Loucy (cell line): ENCODE data around the gene FMNL2.

Source experiments
- H2AFZ ChIP-seq: fragments of 200-600 bp; sonication (generic); 2 replicates; pipeline ENCODE4 v1.6.0; 2016; ENCODE audit warnings: antibody characterized with exemption, mild to moderate bottlenecking, low read length, moderate library complexity
- H3F3A ChIP-seq: fragments of 200-600 bp; 2 replicates; pipeline ENCODE4 v1.6.0; 2016; ENCODE audit warnings: antibody characterized with exemption, low read depth, mild to moderate bottlenecking
- H3K27me3 ChIP-seq: fragments of 200-600 bp; sonication (generic); 2 replicates; pipeline ENCODE4 v1.6.1; 2014; ENCODE audit warnings: low read length, mild to moderate bottlenecking; ENCODE audit not compliant: insufficient read depth, poor library complexity, severe bottlenecking
- H3K36me3 ChIP-seq: fragments of 200-600 bp; sonication (generic); 2 replicates; pipeline ENCODE4 v1.6.1; 2016; ENCODE audit warnings: low read length; ENCODE audit not compliant: insufficient read depth
- H3K4me1 ChIP-seq: fragments of 200-600 bp; sonication (generic); 2 replicates; pipeline ENCODE4 v1.5.1; 2014; ENCODE audit warnings: low read length, mild to moderate bottlenecking; ENCODE audit not compliant: insufficient read depth, poor library complexity, severe bottlenecking
- H3K4me2 ChIP-seq: fragments of 200-600 bp; sonication (generic); 2 replicates; pipeline ENCODE4 v1.6.0; 2014; ENCODE audit warnings: antibody characterized with exemption, low read length, low read depth, mild to moderate bottlenecking; ENCODE audit not compliant: poor library complexity, severe bottlenecking
- H3K4me3 ChIP-seq: fragments of 200-600 bp; sonication (generic); 2 replicates; pipeline ENCODE4 v1.5.1; 2014; ENCODE audit warnings: low read length, mild to moderate bottlenecking, mixed read lengths; ENCODE audit not compliant: poor library complexity, severe bottlenecking
- H3K79me2 ChIP-seq: fragments of 200-600 bp; sonication (generic); 2 replicates; pipeline ENCODE4 v1.6.1; 2014; ENCODE audit warnings: low read length; ENCODE audit not compliant: insufficient read depth
- H3K9ac ChIP-seq: fragments of 200-600 bp; sonication (generic); 2 replicates; pipeline ENCODE4 v1.6.0; 2014; ENCODE audit warnings: mild to moderate bottlenecking, low read depth, low read length, moderate library complexity; ENCODE audit not compliant: poor library complexity, severe bottlenecking
- H3K9me2 ChIP-seq: fragments of 200-600 bp; sonication (generic); replicated peaks from 2 replicates; pipeline ENCODE4 v1.6.1; 2016; ENCODE audit warnings: low read depth, low read length, mixed read lengths
- H3K9me3 ChIP-seq: fragments of 200-600 bp; sonication (generic); 2 replicates; pipeline ENCODE4 v1.6.1; 2014; ENCODE audit warnings: mild to moderate bottlenecking, antibody characterized with exemption, low read length, low read depth; ENCODE audit not compliant: insufficient read depth
- H4K20me1 ChIP-seq: fragments of 200-600 bp; sonication (generic); 2 replicates; pipeline ENCODE4 v1.6.0; 2014; ENCODE audit warnings: antibody characterized with exemption, low read length, mild to moderate bottlenecking; ENCODE audit not compliant: insufficient read depth, poor library complexity, severe bottlenecking
- CTCF ChIP-seq: fragments of 200-600 bp; sonication (generic); conservative IDR thresholded peaks from 2 replicates; pipeline ENCODE4 v1.5.1; 2014; ENCODE audit warnings: mild to moderate bottlenecking, antibody characterized with exemption, low read length
- EZH2phosphoT487 ChIP-seq: fragments of 200-600 bp; IDR thresholded peaks from 2 replicates; pipeline ENCODE4 v1.6.1; 2018; ENCODE audit warnings: antibody characterized with exemption, mild to moderate bottlenecking, moderate library complexity, borderline replicate concordance

FMNL2 gene

GRCh38 chr2:152637251-152637650 is 302.3 kb downstream of the FMNL2 start:
- Histone ChIP-seq H4K20me1 (no peaks in the 10 kb centered on the region), H3K27me3 (no peaks in the 10 kb centered on the region), H3F3A (no peaks in the 10 kb centered on the region), H3K9ac (no peak overlapping the region), H3K9me2 (no peaks in the 10 kb centered on the region), H3K36me3 (no peaks in the 10 kb centered on the region), H3K4me1 (no peaks in the 10 kb centered on the region), H3K4me2 (no peak overlapping the region), H2AFZ (no peak overlapping the region), H3K79me2 (no peaks in the 10 kb centered on the region), H3K4me3 (no peak overlapping the region), H3K9me3 (no peaks in the 10 kb centered on the region)
- TF ChIP-seq EZH2phosphoT487 (no peak), CTCF (no peak)

GRCh38 chr2:152638056-152638455 is 303.1 kb downstream of the FMNL2 start:
- Histone ChIP-seq H3K27me3 (no peaks in the 10 kb centered on the region), H3K4me1 (no peaks in the 10 kb centered on the region), H2AFZ (no peak overlapping the region), H3F3A (no peaks in the 10 kb centered on the region), H4K20me1 (no peaks in the 10 kb centered on the region), H3K9me3 (no peaks in the 10 kb centered on the region), H3K36me3 (no peaks in the 10 kb centered on the region), H3K4me2 (no peak overlapping the region), H3K4me3 (no peak overlapping the region), H3K79me2 (no peaks in the 10 kb centered on the region), H3K9me2 (no peaks in the 10 kb centered on the region), H3K9ac (no peak overlapping the region)
- TF ChIP-seq EZH2phosphoT487 (no peak), CTCF (no peak)

DNA sequence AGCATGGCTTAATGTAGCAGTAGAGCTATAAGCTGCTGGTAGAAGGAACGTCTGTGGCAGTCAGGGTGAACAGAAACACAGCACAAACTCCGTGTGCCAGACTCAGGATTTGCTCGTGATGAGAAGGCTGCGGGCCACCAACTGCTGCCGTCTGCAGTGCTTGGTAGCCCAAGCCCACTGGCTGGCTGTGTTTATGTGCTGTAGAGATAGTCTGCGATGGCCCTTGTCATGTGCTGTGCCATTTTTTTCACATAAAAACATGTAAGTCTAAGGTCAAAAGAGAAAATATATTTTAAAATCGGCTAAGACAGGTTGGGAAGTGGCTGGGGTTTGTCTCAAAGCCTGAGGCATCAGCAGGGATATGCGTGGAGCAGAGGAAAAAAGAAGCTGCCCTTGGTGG is 303.6 kb downstream of the FMNL2 start:
- no peak overlapping the region for H3K9ac ChIP-seq
- no peaks in the 10 kb centered on the region for H3K79me2 ChIP-seq
- TF ChIP-seq EZH2phosphoT487, result no peak
- no peak for TF ChIP-seq CTCF
- H3F3A ChIP-seq, result no peaks in the 10 kb centered on the region
- no peaks in the 10 kb centered on the region for H3K9me2 ChIP-seq
- no peaks in the 10 kb centered on the region for H3K9me3 ChIP-seq
- no peak overlapping the region for H3K4me3 ChIP-seq
- H3K36me3 ChIP-seq, result no peaks in the 10 kb centered on the region
- H4K20me1 ChIP-seq, result no peaks in the 10 kb centered on the region
- no peak overlapping the region for H3K4me2 ChIP-seq
- H3K27me3 ChIP-seq, result no peaks in the 10 kb centered on the region
- no peak overlapping the region for H2AFZ ChIP-seq
- no peaks in the 10 kb centered on the region for H3K4me1 ChIP-seq
